Tibial nerve (tissue), 3 donors: ENCODE measurements around the gene EGF.

ENCODE experiments used
- CTCF ChIP-seq, 5 experiments: fragments of 200-600 bp in 3 of 5; fragments of 450-650 bp in 2 of 5; sonication (generic) in 3 of 5; IDR thresholded peaks; one replicate each; pipeline ENCODE4 v1.5.1; 2016 to 2019; ENCODE audit warnings: antibody characterized with exemption in 5 of 5, mild to moderate bottlenecking in 3 of 5, moderate library complexity in 2 of 5
- POLR2A ChIP-seq, 2 donors: fragments of 450-650 bp; IDR thresholded peaks; one replicate each; pipeline ENCODE4 v1.6.1; 2017; ENCODE audit warnings: antibody characterized with exemption in 2 of 2, mild to moderate bottlenecking in 2 of 2, moderate library complexity in 2 of 2

GRCh38 chr4:110033355-110034025, 120.8 kb downstream of the EGF start:
- TF ChIP-seq CTCF (IDR thresholded peaks at IDR 0.05) (no peak), POLR2A (IDR thresholded peaks at IDR 0.05) (no peak)
